IgD-negative memory B cell (primary cell): ENCODE data around the gene RAB3C. TPM values are rescaled to one million over a fixed set of nuclear protein-coding genes. Genes with fewer than 3 reads are reported as not detected.

Source experiments
- H3K27ac Mint-ChIP-seq, 3 donors: one replicate each; pipeline ENCODE4 v1.8.0; 2020 to 2022; ENCODE audit warnings: mild to moderate bottlenecking in 3 of 3, mixed read lengths in 3 of 3, moderate library complexity in 1 of 3
- H3K27me3 Mint-ChIP-seq: one replicate; pipeline ENCODE4 v1.8.0; 2021; ENCODE audit warnings: mixed read lengths
- H3K36me3 Mint-ChIP-seq: one replicate; pipeline ENCODE4 v1.8.0; 2020; ENCODE audit warnings: mild to moderate bottlenecking, mixed read lengths
- H3K4me1 Mint-ChIP-seq, 3 donors: one replicate each; pipeline ENCODE4 v1.8.0; 2020 to 2022; ENCODE audit warnings: mixed read lengths in 3 of 3, mild to moderate bottlenecking in 1 of 3
- H3K4me3 Mint-ChIP-seq, 4 donors: one replicate each; pipeline ENCODE4 v1.8.0; 2020 to 2022; ENCODE audit warnings: mild to moderate bottlenecking in 4 of 4, mixed read lengths in 4 of 4, moderate library complexity in 3 of 4
- H3K9me3 Mint-ChIP-seq, 3 donors: one replicate each; pipeline ENCODE4 v1.8.0; 2020 to 2021; ENCODE audit warnings: mixed read lengths in 3 of 3, mild to moderate bottlenecking in 1 of 3
- polyA plus RNA-seq: library from polyadenylated mRNA; unstranded; fragments of 300-500 nt; fragmentation: Illumina TruSeq; gene quantifications from one replicate; pipeline ENCODE4 v1.2.3, GENCODE V29; 2021

The RAB3C gene
- polyA plus RNA-seq, 1 donor from 2014 or later: 1.7 TPM

GRCh38 chr5:58774937-58775336 lies 192.1 kb downstream of the RAB3C start:
- Mint-ChIP-seq H3K4me1 (peaks cover 2 to 5% (median 4%) of the 10 kb centered on the region in 3 donors), H3K27ac (no peak overlapping the region), H3K27me3 (no peaks in the 10 kb centered on the region), H3K36me3 (no peaks in the 10 kb centered on the region), H3K4me3 (no peak overlapping the region), H3K9me3 (no peaks in the 10 kb centered on the region)

GRCh38 chr5:58775701-58776262 lies 192.9 kb downstream of the RAB3C start:
- Mint-ChIP-seq H3K27ac (no peak overlapping the region), H3K4me1 (peaks cover 2 to 5% (median 4%) of the 10 kb centered on the region in 3 donors), H3K4me3 (no peak overlapping the region), H3K27me3 (no peaks in the 10 kb centered on the region), H3K36me3 (no peaks in the 10 kb centered on the region), H3K9me3 (no peaks in the 10 kb centered on the region)

GRCh38 chr5:58776559-58776958 lies 193.7 kb downstream of the RAB3C start:
- Mint-ChIP-seq H3K36me3 (no peaks in the 10 kb centered on the region), H3K4me3 (no peak overlapping the region), H3K27ac (no peak overlapping the region), H3K9me3 (no peaks in the 10 kb centered on the region), H3K27me3 (no peaks in the 10 kb centered on the region), H3K4me1 (peaks cover 2 to 5% (median 4%) of the 10 kb centered on the region in 3 donors)

- H3K36me3 Mint-ChIP-seq: no peaks in the 10 kb centered on the region
- H3K4me1 Mint-ChIP-seq: peaks cover 2 to 5% (median 4%) of the 10 kb centered on the region in 3 donors
- H3K9me3 Mint-ChIP-seq: no peaks in the 10 kb centered on the region
- H3K27me3 Mint-ChIP-seq: peaks cover 2% of the 10 kb centered on the region
- H3K27ac Mint-ChIP-seq: no peak overlapping the region
- no peak overlapping the region for H3K4me3 Mint-ChIP-seq
These were observed 196.0 kb downstream of the RAB3C start for GRCh38 chr5:58778888-58779287.

GRCh38 chr5:58786035-58786434 lies 203.2 kb downstream of the RAB3C start:
- Mint-ChIP-seq H3K27ac (no peak overlapping the region), H3K4me1 (peaks cover 0 to 5% (median 1%) of the 10 kb centered on the region in 3 donors), H3K36me3 (peaks cover 8% of the 10 kb centered on the region), H3K4me3 (no peak overlapping the region), H3K27me3 (peaks cover 26% of the 10 kb centered on the region), H3K9me3 (peaks cover 0 to 5% (median 0%) of the 10 kb centered on the region in 3 donors)

- Mint-ChIP-seq H3K36me3 (peaks cover 8% of the 10 kb centered on the region), H3K27ac (no peak overlapping the region)
These were observed 203.9 kb downstream of the RAB3C start for GRCh38 chr5:58786711-58787303.

GRCh38 chr5:58787987-58788386 lies 205.1 kb downstream of the RAB3C start:
- Mint-ChIP-seq H3K4me1 (peaks cover 0 to 5% (median 1%) of the 10 kb centered on the region in 3 donors), H3K27ac (no peak overlapping the region), H3K4me3 (peak overlapping the region in 2 of 4 donors; percentile 34), H3K27me3 (peaks cover 28% of the 10 kb centered on the region), H3K36me3 (peaks cover 8% of the 10 kb centered on the region), H3K9me3 (peaks cover 0 to 5% (median 0%) of the 10 kb centered on the region in 3 donors)

More at GRCh38 chr5:58786711-58787303, 203.9 kb downstream of the RAB3C start:
- peaks cover 0 to 5% (median 1%) of the 10 kb centered on the region in 3 donors for H3K4me1 Mint-ChIP-seq
- H3K27me3 Mint-ChIP-seq: peaks cover 26% of the 10 kb centered on the region
- peak overlapping the region in 2 of 4 donors; percentile 60 to 63 for H3K4me3 Mint-ChIP-seq
- H3K9me3 Mint-ChIP-seq: peaks cover 0 to 5% (median 0%) of the 10 kb centered on the region in 3 donors

- no peak overlapping the region for H3K27ac Mint-ChIP-seq
- H3K27me3 Mint-ChIP-seq: peaks cover 7% of the 10 kb centered on the region
- H3K9me3 Mint-ChIP-seq: no peaks in the 10 kb centered on the region
- H3K36me3 Mint-ChIP-seq: no peaks in the 10 kb centered on the region
- H3K4me1 Mint-ChIP-seq: peaks cover 0 to 6% (median 2%) of the 10 kb centered on the region in 3 donors
- H3K4me3 Mint-ChIP-seq: no peak overlapping the region
These were observed 211.2 kb downstream of the RAB3C start for GRCh38 chr5:58793888-58794657.

GRCh38 chr5:58794875-58795274 lies 212.0 kb downstream of the RAB3C start:
- H3K27ac Mint-ChIP-seq: no peak overlapping the region
- H3K4me1 Mint-ChIP-seq: peaks cover 0 to 6% (median 2%) of the 10 kb centered on the region in 3 donors
- peaks cover 7% of the 10 kb centered on the region for H3K27me3 Mint-ChIP-seq
- no peaks in the 10 kb centered on the region for H3K9me3 Mint-ChIP-seq
- no peak overlapping the region for H3K4me3 Mint-ChIP-seq
- no peaks in the 10 kb centered on the region for H3K36me3 Mint-ChIP-seq

- no peak overlapping the region for H3K27ac Mint-ChIP-seq
- H3K27me3 Mint-ChIP-seq: peaks cover 7% of the 10 kb centered on the region
- H3K9me3 Mint-ChIP-seq: no peaks in the 10 kb centered on the region
- H3K4me1 Mint-ChIP-seq: peaks cover 0 to 6% (median 2%) of the 10 kb centered on the region in 3 donors
- no peak overlapping the region for H3K4me3 Mint-ChIP-seq
- no peaks in the 10 kb centered on the region for H3K36me3 Mint-ChIP-seq
These were observed 212.5 kb downstream of the RAB3C start for GRCh38 chr5:58795327-58795726.

- H3K27me3 Mint-ChIP-seq: peaks cover 8% of the 10 kb centered on the region
- H3K4me3 Mint-ChIP-seq: no peak overlapping the region
- H3K9me3 Mint-ChIP-seq: no peaks in the 10 kb centered on the region
- H3K27ac Mint-ChIP-seq: no peak overlapping the region
- H3K36me3 Mint-ChIP-seq: no peaks in the 10 kb centered on the region
- peaks cover 0 to 4% (median 2%) of the 10 kb centered on the region in 3 donors for H3K4me1 Mint-ChIP-seq
These were observed 214.1 kb downstream of the RAB3C start for GRCh38 chr5:58797021-58797420.

- Mint-ChIP-seq H3K27ac (no peak overlapping the region), H3K27me3 (peaks cover 5% of the 10 kb centered on the region), H3K4me3 (no peak overlapping the region), H3K36me3 (no peaks in the 10 kb centered on the region), H3K4me1 (peaks cover 0 to 1% (median 0%) of the 10 kb centered on the region in 3 donors), H3K9me3 (no peaks in the 10 kb centered on the region)
These were observed 217.5 kb downstream of the RAB3C start for GRCh38 chr5:58800356-58800755.

GRCh38 chr5:58800861-58801540 lies 218.1 kb downstream of the RAB3C start:
- Mint-ChIP-seq H3K4me3 (no peak overlapping the region), H3K36me3 (no peaks in the 10 kb centered on the region), H3K27me3 (peaks cover 1% of the 10 kb centered on the region), H3K9me3 (no peaks in the 10 kb centered on the region), H3K4me1 (no peaks in the 10 kb centered on the region), H3K27ac (no peak overlapping the region)

- Mint-ChIP-seq H3K4me1 (no peaks in the 10 kb centered on the region), H3K27ac (no peak overlapping the region), H3K36me3 (no peaks in the 10 kb centered on the region), H3K27me3 (peaks cover 1% of the 10 kb centered on the region), H3K9me3 (peaks cover 0 to 2% (median 0%) of the 10 kb centered on the region in 3 donors), H3K4me3 (no peak overlapping the region)
These were observed 220.2 kb downstream of the RAB3C start for GRCh38 chr5:58803056-58803455.

- Mint-ChIP-seq H3K4me3 (no peak overlapping the region), H3K4me1 (no peaks in the 10 kb centered on the region), H3K36me3 (no peaks in the 10 kb centered on the region), H3K27me3 (peaks cover 1% of the 10 kb centered on the region), H3K9me3 (peaks cover 0 to 2% (median 0%) of the 10 kb centered on the region in 3 donors), H3K27ac (no peak overlapping the region)
These were observed 221.4 kb downstream of the RAB3C start for GRCh38 chr5:58804291-58804690.
